Ishikawa (cell line): ENCODE results near the gene KBTBD13.

Source experiments
- CEBPB ChIP-seq: IDR thresholded peaks from 2 replicates; pipeline ENCODE4 v1.6.1; 2012
- CREB1 ChIP-seq: IDR thresholded peaks from 2 replicates; pipeline ENCODE4 v1.6.1; 2012; ENCODE audit warnings: low read depth
- TF ChIP-seq, protein P1 (sequence below): IDR thresholded peaks from 2 replicates; pipeline ENCODE4 v1.6.1; 2012; ENCODE audit warnings: low read depth, mild to moderate bottlenecking

DNA sequence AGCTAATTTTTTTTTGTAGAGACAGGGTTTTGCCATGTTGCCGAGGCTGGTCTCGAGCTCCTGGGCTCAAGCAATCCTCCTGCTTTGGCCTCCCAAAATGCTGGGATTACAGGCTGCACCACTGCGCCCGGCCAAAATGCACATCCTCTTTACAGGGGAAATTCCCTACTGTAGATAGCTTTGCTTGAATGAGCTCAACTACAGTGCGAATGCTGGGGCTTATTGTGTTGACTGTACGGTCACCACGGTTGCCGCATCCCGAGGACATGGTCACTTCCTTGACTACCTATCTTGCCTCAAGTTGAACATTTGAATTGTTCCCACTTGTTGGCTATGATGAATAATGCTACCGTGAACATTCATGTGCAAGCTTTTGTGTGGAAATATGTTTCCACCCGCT, 41.8 kb upstream of the KBTBD13 start:
- TF ChIP-seq, protein P1, sequence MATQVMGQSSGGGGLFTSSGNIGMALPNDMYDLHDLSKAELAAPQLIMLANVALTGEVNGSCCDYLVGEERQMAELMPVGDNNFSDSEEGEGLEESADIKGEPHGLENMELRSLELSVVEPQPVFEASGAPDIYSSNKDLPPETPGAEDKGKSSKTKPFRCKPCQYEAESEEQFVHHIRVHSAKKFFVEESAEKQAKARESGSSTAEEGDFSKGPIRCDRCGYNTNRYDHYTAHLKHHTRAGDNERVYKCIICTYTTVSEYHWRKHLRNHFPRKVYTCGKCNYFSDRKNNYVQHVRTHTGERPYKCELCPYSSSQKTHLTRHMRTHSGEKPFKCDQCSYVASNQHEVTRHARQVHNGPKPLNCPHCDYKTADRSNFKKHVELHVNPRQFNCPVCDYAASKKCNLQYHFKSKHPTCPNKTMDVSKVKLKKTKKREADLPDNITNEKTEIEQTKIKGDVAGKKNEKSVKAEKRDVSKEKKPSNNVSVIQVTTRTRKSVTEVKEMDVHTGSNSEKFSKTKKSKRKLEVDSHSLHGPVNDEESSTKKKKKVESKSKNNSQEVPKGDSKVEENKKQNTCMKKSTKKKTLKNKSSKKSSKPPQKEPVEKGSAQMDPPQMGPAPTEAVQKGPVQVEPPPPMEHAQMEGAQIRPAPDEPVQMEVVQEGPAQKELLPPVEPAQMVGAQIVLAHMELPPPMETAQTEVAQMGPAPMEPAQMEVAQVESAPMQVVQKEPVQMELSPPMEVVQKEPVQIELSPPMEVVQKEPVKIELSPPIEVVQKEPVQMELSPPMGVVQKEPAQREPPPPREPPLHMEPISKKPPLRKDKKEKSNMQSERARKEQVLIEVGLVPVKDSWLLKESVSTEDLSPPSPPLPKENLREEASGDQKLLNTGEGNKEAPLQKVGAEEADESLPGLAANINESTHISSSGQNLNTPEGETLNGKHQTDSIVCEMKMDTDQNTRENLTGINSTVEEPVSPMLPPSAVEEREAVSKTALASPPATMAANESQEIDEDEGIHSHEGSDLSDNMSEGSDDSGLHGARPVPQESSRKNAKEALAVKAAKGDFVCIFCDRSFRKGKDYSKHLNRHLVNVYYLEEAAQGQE, result no peak
- no peak for TF ChIP-seq CREB1
- TF ChIP-seq CEBPB, result no peak
